Measurements from ENCODE around the gene ASPDH.

DNA sequence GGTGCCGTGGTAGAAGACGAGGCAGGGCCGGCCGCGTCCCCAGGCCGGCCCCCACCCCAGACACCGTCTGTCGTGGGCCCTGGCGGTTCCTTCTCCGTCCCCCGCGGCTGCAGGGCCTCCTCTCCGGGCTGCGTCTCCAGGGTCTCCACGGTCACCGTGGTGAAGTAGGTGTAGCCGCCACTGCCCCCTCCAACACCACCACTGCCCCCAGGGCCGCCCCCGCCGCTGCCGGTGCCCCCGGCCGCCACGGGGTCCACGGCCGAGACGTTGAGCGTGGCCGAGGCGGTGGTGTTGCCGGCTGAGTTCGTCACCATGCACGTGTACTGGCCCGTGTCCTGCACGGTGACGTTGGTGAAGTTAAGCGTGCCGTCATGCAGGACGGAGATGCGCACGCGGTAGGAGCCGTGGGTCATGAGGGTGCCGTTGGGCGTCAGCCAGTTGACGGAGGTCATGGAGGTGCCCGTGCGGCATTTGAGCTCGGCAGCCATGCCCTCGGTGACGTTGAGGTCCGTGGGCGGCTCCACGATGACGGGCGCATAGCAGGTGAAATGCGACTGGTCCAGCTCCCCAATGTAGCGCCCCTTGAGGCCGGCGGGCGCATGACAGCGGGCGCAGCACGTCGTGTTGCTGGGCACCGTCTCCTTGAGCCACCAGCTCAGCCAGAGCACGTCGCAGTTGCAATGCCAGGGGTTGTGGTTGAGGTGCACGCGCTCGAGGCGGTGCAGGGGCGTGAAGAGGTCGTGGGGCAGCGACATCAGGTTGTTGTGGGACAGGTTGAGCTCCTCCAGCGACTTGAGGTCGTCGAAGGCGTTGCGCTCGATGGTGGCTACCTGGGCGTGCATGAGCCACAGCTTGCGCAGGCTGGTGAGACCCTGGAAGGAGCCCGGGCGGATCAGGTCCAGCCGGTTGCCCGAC lies 4.6 kb upstream of the ASPDH start:
- TF ChIP-seq POLR2A (IDR thresholded peaks at IDR 0.05; ENCODE audit: low read depth, low read length) (no peak), POLR2AphosphoS5 (IDR thresholded peaks at IDR 0.05; ENCODE audit: low read depth, low read length) (no peak), TAF1 (IDR thresholded peaks at IDR 0.05; ENCODE audit: low read depth, low read length) (no peak), POU2F2 (IDR thresholded peaks at IDR 0.05; ENCODE audit: low read depth, low read length) (no peak), SPI1 (IDR thresholded peaks at IDR 0.05; ENCODE audit: low read depth, low read length) (no peak), PAX5 (IDR thresholded peaks at IDR 0.05; ENCODE audit: insufficient read depth, low read length, severe bottlenecking) (no peak)

Data from GM12891 (cell line).